Gastrocnemius medialis (tissue), 4 donors: ENCODE measurements around the gene BPIFB2.

Source experiments
- POLR2A ChIP-seq, 2 donors: fragments of 450-650 bp; IDR thresholded peaks; one replicate each; pipeline ENCODE4 v1.6.1; 2017; ENCODE audit warnings: antibody characterized with exemption in 2 of 2, mild to moderate bottlenecking in 2 of 2, moderate library complexity in 2 of 2
- TF ChIP-seq, protein P1 (sequence below), 5 experiments: fragments of 450-650 bp in 3 of 5; fragments of 200-600 bp in 2 of 5; sonication (generic) in 2 of 5; IDR thresholded peaks in 4 of 5; conservative IDR thresholded peaks in 1 of 5; 1 replicate in 4 of 5; 2 replicates in 1 of 5; pipeline ENCODE4 v1.5.1; 2016 to 2019; ENCODE audit warnings: antibody characterized with exemption in 5 of 5, mild to moderate bottlenecking in 3 of 5, moderate library complexity in 3 of 5

- TF ChIP-seq, protein P1, sequence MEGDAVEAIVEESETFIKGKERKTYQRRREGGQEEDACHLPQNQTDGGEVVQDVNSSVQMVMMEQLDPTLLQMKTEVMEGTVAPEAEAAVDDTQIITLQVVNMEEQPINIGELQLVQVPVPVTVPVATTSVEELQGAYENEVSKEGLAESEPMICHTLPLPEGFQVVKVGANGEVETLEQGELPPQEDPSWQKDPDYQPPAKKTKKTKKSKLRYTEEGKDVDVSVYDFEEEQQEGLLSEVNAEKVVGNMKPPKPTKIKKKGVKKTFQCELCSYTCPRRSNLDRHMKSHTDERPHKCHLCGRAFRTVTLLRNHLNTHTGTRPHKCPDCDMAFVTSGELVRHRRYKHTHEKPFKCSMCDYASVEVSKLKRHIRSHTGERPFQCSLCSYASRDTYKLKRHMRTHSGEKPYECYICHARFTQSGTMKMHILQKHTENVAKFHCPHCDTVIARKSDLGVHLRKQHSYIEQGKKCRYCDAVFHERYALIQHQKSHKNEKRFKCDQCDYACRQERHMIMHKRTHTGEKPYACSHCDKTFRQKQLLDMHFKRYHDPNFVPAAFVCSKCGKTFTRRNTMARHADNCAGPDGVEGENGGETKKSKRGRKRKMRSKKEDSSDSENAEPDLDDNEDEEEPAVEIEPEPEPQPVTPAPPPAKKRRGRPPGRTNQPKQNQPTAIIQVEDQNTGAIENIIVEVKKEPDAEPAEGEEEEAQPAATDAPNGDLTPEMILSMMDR (IDR thresholded peaks at IDR 0.05 in 4 of 5, conservative IDR thresholded peaks at IDR 0.05 in 1 of 5): no peak
- TF ChIP-seq POLR2A (IDR thresholded peaks at IDR 0.05): no peak
Observed at GRCh38 chr20:33018169-33018931, 10.8 kb downstream of the BPIFB2 start.
